Measurements from ENCODE around the gene GALNT13.

The GALNT13 gene

GRCh38 chr2:153871231-153872221, at the start of gene GALNT13:
Gene GALNT13, plus strand, starts transcription at chr2:153871922.
- DNase-seq, result no peak

- no peak for DNase-seq
These were observed 47.8 kb upstream of the GALNT13 start for GRCh38 chr2:153823880-153824279.

DNA sequence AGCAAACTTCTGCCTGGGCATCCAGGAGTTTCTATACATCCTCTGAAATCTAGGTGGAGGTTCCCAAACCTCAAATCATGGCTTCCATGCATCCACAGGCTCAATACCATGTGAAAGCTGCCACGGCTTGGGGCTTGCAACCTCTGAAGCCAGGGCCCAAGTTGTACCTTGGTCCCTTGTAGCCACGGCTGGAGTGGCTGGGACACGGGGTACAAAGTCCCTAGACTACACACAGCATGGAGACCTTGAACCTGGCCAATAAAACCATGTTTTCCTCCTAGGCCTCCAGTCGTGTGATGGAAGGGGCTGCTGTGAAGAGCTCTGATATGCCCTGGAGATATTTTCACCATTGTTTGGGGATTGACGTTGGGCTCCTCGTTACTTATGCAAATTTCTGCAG, 43.4 kb upstream of the GALNT13 start:
- no peak for DNase-seq

- DNase-seq, result no peak
These were observed 37.1 kb upstream of the GALNT13 start for GRCh38 chr2:153834662-153835061.

DNA sequence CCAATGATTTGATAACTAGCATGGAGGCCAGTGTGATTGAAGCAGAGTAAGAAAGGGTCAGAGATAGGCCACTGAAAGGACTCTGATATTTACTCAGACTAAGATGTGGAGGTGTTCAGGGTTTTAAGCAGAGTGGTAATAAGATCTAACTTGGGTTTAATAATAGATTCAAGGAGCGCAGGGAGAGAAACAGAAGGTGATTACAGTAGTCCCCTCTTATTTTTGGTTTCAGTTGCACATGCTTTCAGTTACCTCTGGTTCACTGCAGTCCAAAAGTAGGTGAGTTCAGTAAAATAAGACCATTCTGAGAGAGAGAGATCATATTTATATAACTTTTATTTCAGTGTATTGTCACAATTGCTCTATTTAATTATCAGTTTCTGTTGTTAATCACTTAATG, 13.5 kb upstream of the GALNT13 start:
- no peak for DNase-seq

DNA sequence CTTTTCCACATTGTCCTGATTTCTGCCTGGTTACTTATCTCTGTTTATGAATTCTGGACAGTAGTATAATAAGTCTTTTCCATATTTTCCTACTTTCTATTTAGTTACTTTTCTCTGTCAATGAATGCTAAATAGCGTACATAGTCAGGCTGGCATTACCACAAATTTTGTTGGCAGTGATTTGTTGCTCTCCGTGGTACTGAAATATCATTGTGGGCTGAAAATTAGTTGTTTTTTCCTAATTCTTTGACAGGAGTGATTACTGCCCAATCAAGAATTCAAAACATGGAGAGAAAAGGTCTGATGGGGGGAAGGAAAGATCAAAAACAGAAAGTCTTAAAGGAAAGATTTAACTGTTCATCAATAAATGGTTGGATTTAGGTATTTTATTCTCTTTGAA, 7.7 kb upstream of the GALNT13 start:
- no peak for DNase-seq

DNA sequence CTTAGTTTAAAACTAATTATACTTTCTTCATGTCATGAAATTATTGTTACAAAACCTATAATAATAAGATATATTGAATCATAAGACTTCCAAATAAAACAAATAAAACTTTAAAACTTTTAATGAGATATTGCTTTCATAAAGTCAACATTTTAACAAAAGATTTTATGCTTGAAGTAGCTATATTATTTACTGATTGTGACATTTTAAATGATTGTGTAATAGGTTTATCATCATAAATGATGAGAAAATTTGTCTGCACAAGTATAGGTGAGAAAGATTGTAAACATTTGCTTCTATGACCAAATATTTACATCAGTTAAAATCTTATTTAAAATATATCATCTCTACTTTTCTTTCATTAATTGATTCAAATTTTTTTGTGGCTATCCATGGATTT, 5.1 kb upstream of the GALNT13 start:
- no peak for DNase-seq

DNA sequence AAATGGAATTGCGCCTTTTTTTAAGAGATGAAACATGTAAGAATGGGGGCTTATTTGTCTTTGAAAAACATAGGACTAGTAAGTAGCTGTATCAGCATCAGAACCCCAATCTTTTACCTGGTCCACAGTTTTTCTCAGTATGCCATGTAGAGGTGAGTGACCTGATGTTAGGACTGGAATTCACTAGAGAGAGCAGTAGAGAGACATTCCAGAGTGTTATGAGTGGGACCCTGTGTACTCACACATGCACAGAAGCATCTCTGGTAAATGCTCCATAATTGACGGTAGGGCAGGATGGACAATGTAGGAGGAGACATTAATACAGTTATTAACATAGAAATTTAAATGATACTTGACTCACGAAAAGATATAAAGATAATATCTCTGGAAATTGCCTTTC, 1.4 kb upstream of the GALNT13 start:
- no peak for DNase-seq

DNA sequence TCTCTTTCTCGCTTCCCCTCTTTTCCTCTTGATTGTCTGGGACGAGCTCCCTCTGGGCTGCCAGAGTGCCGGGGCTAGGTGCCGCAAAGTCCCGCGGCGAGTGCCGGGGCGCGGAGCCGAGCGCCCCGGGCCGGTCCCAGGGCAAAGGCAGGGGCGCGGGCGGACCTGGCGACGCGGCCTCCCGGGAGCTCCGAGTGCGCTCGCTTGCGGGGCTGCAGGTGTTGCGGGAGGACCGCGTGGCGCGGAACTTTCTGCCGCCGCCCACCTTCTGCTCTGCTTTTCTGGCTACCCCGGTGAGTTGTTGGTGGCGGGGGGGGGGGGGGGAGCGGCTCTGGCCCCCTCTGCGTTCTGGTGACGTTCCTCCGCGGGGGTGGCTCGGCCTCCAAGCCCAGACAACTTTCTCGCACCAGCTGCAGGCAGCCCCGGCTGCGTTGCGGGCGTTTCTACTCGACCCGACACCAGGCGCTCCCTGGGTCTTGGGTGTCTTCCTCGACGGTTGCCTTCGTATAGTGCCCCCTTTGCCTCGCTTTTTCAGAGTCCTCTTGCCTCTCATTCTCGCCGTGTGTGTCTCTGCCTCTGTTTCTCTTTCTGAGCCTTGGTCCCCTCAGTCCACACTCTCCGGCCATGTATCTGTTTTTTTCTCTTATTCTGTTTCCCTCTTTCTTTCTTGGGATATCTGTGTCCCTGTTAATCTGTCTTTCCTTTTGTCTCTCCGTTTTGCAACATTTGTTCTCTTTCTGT, 759 bp downstream of the GALNT13 start:
- no peak for DNase-seq

DNA sequence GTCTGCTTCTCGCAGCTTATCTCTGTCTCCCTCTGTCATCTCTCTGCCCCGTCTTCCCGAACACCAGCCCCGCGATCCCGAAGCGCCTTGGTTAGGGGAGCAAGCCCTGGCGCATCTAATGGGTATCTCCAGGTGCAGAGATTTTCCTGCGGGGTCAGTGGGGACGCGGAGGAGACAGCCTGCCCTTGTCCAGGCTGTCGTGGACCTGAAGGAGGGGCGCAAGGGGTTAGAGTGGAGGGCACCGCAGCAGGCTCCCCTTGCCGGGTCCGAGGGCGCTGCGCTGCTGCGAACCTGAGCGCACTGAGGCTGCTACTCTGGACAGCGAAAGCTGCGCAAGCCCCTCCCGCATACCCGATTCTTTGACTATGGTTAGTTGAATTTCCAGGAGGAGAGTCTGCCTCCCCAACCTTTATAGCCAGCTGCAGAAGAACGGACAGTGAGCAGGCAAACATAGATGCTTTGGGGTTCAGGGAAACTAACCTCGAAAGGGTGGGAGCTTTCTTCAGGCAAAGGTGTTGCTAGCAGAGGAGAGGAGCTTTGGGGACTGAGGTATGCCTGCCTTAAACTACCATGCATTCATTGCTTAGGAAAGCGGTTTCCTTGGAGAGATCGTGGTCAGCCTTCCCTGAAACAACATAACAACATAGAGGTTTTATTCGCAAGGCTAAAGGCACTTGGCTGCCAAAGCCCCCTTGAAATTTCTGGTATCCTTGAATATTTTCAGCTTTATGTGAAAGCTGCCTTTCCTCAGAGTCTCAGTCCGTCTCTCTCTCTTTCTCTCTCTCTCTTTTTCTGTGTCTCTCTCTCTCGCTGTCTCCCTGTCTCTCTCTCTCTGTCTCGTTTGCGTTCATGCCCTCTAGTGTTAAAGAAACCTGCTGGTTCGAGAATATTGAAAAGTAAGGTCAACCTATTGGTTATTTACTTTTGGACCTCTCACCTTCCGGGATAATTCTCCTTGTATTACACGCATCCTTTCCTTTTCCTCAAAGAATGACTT, 1.6 kb downstream of the GALNT13 start:
- no peak for DNase-seq

DNA sequence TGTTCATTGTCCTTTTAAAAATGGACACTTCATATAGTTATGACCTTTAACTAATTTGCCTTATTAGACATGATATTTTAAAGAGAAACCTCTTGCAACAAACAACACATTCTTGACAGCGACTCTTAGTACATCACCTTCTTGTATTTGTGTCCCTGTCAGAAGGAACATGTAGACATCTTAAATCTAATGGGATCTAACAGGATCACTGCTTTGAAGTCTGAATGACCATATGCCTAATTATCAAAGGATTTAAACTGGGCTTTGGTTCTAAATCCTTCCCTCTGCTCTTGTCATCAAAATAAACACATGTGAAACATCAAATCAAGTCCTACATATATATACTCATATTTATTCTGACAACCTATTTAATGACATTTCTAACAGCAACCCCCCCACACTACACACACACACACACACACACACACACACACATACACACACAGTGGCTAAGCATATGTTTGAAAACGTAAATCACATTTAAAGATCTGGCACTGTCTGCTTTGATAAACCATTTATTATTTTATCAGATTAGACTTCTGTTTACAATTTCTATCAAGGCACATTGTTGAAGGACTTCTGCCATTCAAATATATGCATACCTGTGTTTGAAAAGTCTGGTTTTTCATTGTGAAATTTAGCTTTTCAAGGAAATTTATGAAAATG, 4.2 kb downstream of the GALNT13 start:
- DNase-seq, result no peak

GRCh38 chr2:153880926-153881325, 9.2 kb downstream of the GALNT13 start:
- no peak for DNase-seq

- DNase-seq, result no peak
These were observed 15.1 kb downstream of the GALNT13 start for GRCh38 chr2:153886833-153887232.

- DNase-seq, result no peak
These were observed 18.9 kb downstream of the GALNT13 start for GRCh38 chr2:153890576-153890975.

GRCh38 chr2:153891051-153891450, 19.3 kb downstream of the GALNT13 start:
- no peak for DNase-seq

DNA sequence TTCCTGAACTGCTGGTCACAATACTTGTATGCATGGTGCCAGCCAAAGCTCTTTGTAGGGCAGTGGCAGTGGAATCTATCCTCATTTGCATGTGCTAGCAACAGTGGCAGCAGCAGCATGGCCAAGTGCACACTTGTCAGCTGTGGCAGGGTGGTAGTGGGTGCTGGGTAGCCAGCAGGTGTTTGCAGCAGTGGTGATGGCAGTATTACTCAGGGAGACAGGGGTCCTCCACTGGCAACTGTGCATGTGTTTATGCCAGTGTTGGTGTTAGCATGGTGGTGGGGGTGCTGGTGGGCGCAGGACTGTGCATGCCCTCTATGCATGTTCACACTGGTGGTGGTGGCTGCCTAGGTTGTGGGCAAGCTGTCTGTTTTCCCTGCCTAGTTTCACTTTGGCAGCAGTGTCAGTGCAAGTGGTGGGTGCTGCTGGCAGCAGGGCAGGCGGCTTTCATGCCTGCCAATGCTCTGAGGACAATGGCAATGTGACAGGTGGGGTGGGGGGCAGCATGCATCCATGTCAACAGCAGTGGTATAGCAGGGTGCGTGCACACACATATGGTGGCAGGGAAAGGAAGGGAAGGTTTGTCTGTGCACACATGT, 41.2 kb downstream of the GALNT13 start:
- no peak for DNase-seq

GRCh38 chr2:153917570-153917969, 45.8 kb downstream of the GALNT13 start:
- DNase-seq, result no peak

- DNase-seq, result no peak
These were observed 63.8 kb downstream of the GALNT13 start for GRCh38 chr2:153935511-153935910.

DNA sequence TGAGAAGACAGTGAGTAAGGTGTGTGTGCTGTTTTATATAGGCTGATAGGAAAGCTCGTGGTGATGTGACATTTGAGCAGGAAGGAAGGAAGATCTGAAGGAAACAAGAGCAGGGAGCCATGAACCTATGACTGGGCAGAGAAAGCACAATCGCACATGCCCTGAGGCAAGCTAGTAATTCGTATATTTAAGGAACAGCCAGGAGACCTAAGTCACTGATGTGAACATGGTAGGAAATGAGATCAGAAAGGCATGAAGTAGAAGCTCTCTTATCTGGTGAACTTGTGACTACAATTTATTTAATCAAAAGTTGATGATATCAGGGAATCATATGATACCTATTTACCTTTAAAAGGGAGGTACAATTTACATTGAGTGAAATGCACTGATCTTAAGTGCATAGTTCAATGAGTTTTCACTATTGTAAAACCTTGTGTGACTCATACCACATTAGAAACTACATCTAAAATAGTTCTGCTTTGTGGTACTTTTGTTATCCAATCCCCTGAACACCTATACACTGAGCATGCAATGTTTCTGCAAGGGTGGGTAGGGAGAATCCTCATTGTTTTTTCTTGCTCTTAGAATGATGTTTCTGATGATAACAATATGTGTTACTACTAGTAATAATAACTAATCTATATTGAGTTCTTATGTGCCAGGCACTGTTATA, 67.5 kb downstream of the GALNT13 start:
- no peak for DNase-seq

DNA sequence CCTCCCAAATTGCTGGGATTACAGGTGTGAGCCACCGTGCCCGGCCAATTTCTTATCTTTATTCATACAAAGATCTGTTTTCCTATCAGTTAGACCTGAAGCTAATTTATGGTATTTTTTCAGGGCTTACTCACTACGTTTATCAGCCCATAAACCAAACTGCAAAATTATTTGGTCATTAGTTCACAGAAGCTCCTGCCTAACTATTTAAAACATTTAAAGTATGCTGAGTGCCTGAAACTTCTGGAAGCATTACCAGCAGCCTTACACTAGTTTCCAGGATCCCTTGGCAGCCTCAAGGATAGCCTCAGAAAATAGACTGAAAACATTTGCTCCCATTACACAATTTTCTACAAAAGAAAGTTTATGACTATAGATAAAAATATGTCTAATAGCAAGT, 68.8 kb downstream of the GALNT13 start:
- DNase-seq, result no peak

DNA sequence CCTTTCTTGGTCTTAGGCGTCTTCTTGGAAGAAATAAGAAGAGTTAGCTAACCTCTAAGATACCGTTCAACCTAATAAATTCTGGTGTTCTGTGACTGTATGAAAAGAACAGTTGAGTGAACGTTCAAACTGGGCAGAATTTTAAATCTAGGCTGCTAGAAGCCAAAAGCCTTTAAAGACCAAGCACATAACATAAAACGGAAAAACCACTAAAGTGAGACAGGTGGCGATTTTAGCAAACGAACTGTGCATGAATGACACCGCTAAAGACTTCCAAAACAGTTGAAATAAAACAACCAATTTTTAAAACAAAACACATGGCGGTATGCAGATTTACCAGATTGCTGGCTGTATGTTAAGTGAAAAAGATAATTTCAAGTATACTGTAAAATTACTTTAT, 73.1 kb downstream of the GALNT13 start:
- no peak for DNase-seq

Measured in GF-D8 (cell line).